ENCODE results near the gene TCF7. TPM values are rescaled to one million over a fixed set of nuclear protein-coding genes. Genes with fewer than 3 reads are reported as not detected.

TCF7 gene
- polyA plus RNA-seq, 1 donor from 2014 or later: 0.15 TPM

- TF ChIP-seq REST (IDR thresholded peaks at IDR 0.05; ENCODE audit: borderline replicate concordance): no peak
- no peak for TF ChIP-seq SMC3 (conservative IDR thresholded peaks at IDR 0.05; ENCODE audit: poor library complexity)
- no peak for TF ChIP-seq TAF1 (IDR thresholded peaks at IDR 0.05; ENCODE audit: low read depth)
- no peak for TF ChIP-seq CTCF (IDR thresholded peaks at IDR 0.05; ENCODE audit: poor library complexity, severe bottlenecking)
- Histone ChIP-seq H3F3A (ENCODE audit: insufficient read depth, low read length, poor library complexity, severe bottlenecking) (no peaks in the 10 kb centered on the region), H2AFZ (ENCODE audit: low read depth, low read length) (peak overlapping the region; percentile 75), H3K27me3 (ENCODE audit: insufficient read depth, low read depth, low read length) (no peaks in the 10 kb centered on the region), H3K79me2 (replicated peaks; ENCODE audit: insufficient read depth, low read length) (peaks cover 48% of the 10 kb centered on the region), H3K9ac (ENCODE audit: low read length) (peak overlapping the region; percentile 94), H3K9me3 (ENCODE audit: low read length) (no peaks in the 10 kb centered on the region), H3K27ac (ENCODE audit: low read length) (peak overlapping the region; percentile 97), H3K4me3 (ENCODE audit: low read length) (peak overlapping the region; percentile 99), H3K4me2 (ENCODE audit: low read length) (peak overlapping the region; percentile 97), H4K20me1 (ENCODE audit: insufficient read depth) (peaks cover 6% of the 10 kb centered on the region), H3K36me3 (ENCODE audit: insufficient read depth, low read length) (no peaks in the 10 kb centered on the region), H3K9me2 (ENCODE audit: insufficient read depth, low read length) (no peaks in the 10 kb centered on the region)
Observed at GRCh38 chr5:134175921-134176510, 61.5 kb downstream of the TCF7 start.

- H3K36me3 ChIP-seq (ENCODE audit: insufficient read depth, low read length): no peaks in the 10 kb centered on the region
- peaks cover 41% of the 10 kb centered on the region for H3K79me2 ChIP-seq (replicated peaks; ENCODE audit: insufficient read depth, low read length)
- H3K4me2 ChIP-seq (ENCODE audit: low read length): peak within 1 kb of the TSS; percentile 97
- TF ChIP-seq REST (IDR thresholded peaks at IDR 0.05; ENCODE audit: borderline replicate concordance) (peak; percentile 69), RAD21 (conservative IDR thresholded peaks at IDR 0.05) (peak; percentile 26), EP300 (conservative IDR thresholded peaks at IDR 0.05; ENCODE audit: poor library complexity, severe bottlenecking) (peak; percentile 53), MXI1 (conservative IDR thresholded peaks at IDR 0.05; ENCODE audit: poor library complexity, severe bottlenecking) (peak; percentile 54), EZH2 (IDR thresholded peaks at IDR 0.05; ENCODE audit: borderline replicate concordance, insufficient read depth, low read length, poor library complexity, severe bottlenecking) (no peak), CTCF (IDR thresholded peaks at IDR 0.05; ENCODE audit: poor library complexity, severe bottlenecking) (no peak), POLR2AphosphoS5 (IDR thresholded peaks at IDR 0.05) (peak; percentile 95), SMC3 (conservative IDR thresholded peaks at IDR 0.05; ENCODE audit: poor library complexity) (peak; percentile 40), TAF1 (IDR thresholded peaks at IDR 0.05; ENCODE audit: low read depth) (peak; percentile 18)
- no peaks in the 10 kb centered on the region for H3K9me3 ChIP-seq (ENCODE audit: low read length)
- H3K9me2 ChIP-seq (ENCODE audit: insufficient read depth, low read length): no peaks in the 10 kb centered on the region
- peak within 1 kb of the TSS; percentile 97 for H3K27ac ChIP-seq (ENCODE audit: low read length)
- no peaks in the 10 kb centered on the region for H3F3A ChIP-seq (ENCODE audit: insufficient read depth, low read length, poor library complexity, severe bottlenecking)
- no peaks in the 10 kb centered on the region for H3K27me3 ChIP-seq (ENCODE audit: insufficient read depth, low read depth, low read length)
- H4K20me1 ChIP-seq (ENCODE audit: insufficient read depth): peaks cover 6% of the 10 kb centered on the region
- H3K9ac ChIP-seq (ENCODE audit: low read length): peak within 1 kb of the TSS; percentile 94
- H2AFZ ChIP-seq (ENCODE audit: low read depth, low read length): peak within 1 kb of the TSS; percentile 75
- H3K4me3 ChIP-seq (ENCODE audit: low read length): peak within 1 kb of the TSS; percentile 99
Observed at GRCh38 chr5:134176511-134177368, 62.3 kb downstream of the TCF7 start, which contains the start of gene SKP1. SKP1 (minus strand) TSS chr5:134176950; CDS start chr5:134174022, 2,928 bp downstream.
